Measurements from ENCODE around the gene GADD45GIP1.
"Not testable (repeated sequence)": the region's sequence is repeated elsewhere in the genome, so short reads cannot be mapped to it uniquely, and the experiment has no call there.

The GADD45GIP1 gene

GRCh38 chr19:12955575-12955974 lies 1.4 kb downstream of the GADD45GIP1 start:
- not testable (repeated sequence) for DNase-seq

- DNase-seq: no peak
Observed at GRCh38 chr19:12954612-12954962, 2.4 kb downstream of the GADD45GIP1 start.

GRCh38 chr19:12953799-12954611 lies 3.0 kb downstream of the GADD45GIP1 start:
- DNase-seq: no peak

- DNase-seq: no peak
Observed at GRCh38 chr19:12953138-12953798, 3.8 kb downstream of the GADD45GIP1 start.

GRCh38 chr19:12952488-12953137 lies 4.4 kb downstream of the GADD45GIP1 start:
- peak; percentile 59 for DNase-seq

GRCh38 chr19:12952050-12952449 lies 5.0 kb downstream of the GADD45GIP1 start:
- DNase-seq: not testable (repeated sequence)

GRCh38 chr19:12949363-12950283 lies 7.4 kb downstream of the GADD45GIP1 start:
- DNase-seq: no peak

GRCh38 chr19:12948612-12949362 lies 8.2 kb downstream of the GADD45GIP1 start:
- DNase-seq: no peak

- no peak for DNase-seq
Observed at GRCh38 chr19:12947702-12948611, 9.1 kb downstream of the GADD45GIP1 start.

GRCh38 chr19:12946731-12947496 lies 10.1 kb downstream of the GADD45GIP1 start:
- DNase-seq: no peak

- DNase-seq: peak; percentile 77
Observed at GRCh38 chr19:12946092-12946721, 10.8 kb downstream of the GADD45GIP1 start.

GRCh38 chr19:12945479-12946091 lies 11.4 kb downstream of the GADD45GIP1 start, which contains the start of gene RAD23A:
RAD23A (plus strand) TSS chr19:12945862; CDS start chr19:12945949, 87 bp downstream.
- peak; percentile 88 for DNase-seq

GRCh38 chr19:12944104-12944674 lies 12.8 kb downstream of the GADD45GIP1 start:
- no peak for DNase-seq

- no peak for DNase-seq
Observed at GRCh38 chr19:12943437-12944044, 13.5 kb downstream of the GADD45GIP1 start.

- no peak for DNase-seq
Observed at GRCh38 chr19:12940897-12941296, 16.1 kb downstream of the GADD45GIP1 start.

- no peak for DNase-seq
Observed at GRCh38 chr19:12939975-12940423, 17.0 kb downstream of the GADD45GIP1 start.

- DNase-seq: no peak
Observed at GRCh38 chr19:12938779-12939601, 18.0 kb downstream of the GADD45GIP1 start.

Data from amniotic stem cell (primary cell).